IPS-11a (cell line): ENCODE measurements around the gene DNHD1.

Experiments used
- H3K4me3 ChIP-seq: one replicate; pipeline ENCODE4 v1.5.1; 2013; ENCODE audit warnings: low read depth, low read length, control low read depth

The DNHD1 gene, protein sequence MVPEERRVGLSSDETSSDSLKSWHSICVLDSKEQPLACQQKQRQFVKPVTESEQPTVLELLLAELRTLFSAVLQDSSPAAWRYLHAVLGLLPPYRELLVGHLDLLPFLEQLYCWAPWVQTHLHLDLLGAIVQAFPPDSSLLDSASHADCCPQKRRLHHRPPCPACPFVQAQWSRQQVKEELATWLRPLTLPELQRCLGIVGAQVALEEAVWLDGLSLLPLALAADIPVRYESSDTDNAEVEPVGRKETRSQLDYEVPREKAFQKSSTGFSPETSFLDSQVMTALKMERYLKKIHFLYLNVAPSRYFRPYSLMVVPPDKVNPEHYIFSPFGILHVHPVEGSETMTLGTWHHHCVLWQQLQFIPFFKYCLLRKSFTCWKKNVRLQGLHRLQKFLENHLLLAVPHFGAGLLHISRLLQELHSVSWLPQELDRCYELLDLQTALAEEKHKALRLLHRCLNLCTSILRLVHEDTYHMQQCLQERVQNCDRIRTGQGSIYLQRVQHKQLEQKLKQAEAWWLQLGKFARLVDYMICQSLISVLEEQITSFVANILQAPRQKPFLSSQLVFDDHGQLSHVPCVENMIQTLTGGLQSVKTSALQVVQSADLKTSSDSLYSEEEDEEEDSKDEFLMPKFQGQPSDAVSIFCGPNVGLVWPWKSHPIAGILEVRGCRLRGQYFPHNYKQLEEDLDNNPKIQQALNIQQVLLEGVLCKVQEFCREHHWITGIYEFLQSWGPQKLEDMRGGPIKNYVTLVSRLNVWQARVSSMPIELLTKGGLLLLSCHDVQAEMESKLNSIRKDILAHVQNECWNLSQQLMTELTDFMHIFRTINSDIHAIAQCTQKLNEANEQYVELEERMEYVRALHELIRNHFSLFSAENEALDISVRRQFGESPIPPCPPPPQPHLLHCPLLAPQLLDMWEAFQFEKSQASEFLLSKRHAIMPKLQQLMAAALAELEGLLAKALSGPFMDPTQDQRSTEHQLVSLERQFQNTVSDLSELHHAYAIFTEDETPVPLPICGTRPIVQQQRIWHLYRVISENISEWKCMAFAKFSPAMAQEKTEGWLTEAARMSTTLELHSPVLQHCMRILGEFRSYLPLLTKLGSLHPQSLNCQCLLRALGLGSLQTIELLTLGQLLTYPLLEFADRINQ (N-terminal part only)

DNA sequence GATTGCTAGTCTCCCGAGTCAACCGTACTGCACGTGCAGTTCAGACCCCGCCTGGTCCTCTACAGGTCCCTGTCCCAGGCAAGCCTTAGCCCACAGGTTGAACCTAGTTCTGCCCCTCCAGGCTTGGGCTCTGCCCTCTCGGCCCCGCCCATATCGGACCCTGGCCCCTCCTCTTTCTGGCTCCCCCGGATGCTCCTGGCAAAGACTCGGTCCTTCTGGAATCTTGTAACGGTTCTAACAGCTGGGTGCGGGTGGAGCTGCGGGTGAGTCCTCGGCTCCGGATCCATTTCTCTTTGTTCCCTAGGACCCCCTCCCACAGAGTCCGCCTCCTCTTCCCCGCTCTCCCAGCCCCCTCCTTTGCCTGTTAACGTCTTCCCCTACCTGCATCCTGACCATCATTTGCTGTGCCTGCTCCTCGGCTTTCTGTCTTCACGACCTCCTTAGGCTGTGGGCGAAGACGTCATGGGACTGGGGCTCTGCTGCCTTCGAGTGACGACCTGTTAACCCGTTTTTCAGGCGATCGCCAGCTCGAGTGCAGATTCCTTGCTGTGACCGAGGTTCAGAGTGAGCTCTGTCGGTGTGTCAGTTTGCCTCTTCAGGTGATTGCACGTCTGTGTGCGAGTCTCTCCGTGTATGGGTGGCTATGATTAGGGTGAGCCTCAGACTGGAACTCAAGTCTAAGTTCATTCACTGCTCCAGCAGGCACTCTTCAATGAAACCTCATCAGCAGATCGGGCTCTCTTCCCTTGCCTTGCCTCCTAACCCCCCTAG lies at the start of gene DNHD1:
TSS of gene DNHD1 (plus strand) at position 212 of the 771 bp plus-strand sequence. CDS start 936 bp downstream, outside the sequence.
- H3K4me3 ChIP-seq = no peak within 1 kb of the TSS

DNA sequence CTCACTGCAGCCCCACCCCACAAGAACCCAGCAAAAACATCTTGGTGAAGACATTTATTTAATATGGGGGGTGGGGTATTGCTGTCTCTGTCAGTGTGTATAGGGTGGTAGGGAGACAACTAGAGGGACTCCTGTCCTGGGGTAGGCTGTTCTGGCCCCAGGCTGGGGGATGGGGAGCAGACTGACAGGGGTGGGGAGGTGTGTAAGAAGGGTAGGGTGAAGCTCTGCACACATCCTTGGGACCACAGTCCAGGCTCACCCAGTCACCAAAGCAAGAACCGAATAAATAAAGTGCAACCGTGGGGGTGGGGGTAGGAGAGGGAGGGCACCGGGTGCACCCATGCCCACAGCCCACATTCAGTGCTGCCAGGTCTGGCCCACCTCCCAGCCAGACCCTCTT lies 48.5 kb upstream of the DNHD1 start:
- H3K4me3 ChIP-seq = no peak overlapping the region

DNA sequence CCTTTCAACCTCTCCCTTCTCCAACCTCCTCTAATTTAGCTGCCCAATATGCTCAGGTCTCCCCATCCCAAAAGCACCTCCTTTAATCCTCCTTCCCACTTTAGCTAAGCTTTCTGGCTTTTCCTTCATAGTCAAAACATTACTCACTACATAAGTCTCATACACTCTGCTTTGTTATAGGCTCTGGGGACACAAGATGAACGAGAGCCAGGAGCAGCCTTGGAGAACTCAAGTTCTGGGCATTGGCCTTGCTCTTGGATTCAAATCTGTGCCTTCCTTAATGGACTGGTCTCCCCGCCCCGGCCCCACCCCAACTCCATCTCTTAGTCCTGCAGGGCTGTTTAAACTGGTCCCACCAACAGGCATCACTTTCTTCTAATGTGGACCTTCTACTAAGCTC lies 44.9 kb upstream of the DNHD1 start:
- H3K4me3 ChIP-seq = no peak overlapping the region

DNA sequence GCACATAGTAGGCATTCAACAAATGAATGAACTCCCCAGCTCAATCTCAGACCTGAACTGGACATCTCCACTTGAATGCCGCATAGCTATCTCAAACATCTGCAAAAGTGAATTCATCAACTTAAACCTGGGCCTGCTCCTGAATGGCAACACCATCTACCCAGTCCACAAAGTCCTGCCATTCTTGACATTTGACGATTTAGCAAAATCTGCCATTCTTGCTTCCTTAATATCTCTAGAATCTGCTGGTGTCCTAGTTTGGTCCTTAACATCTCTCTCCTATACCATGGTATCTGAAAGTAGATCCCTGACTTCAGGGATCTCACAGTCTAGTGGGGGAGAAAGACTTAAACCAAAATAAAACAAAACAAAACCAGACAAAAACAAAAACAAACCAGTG lies 43.9 kb upstream of the DNHD1 start:
- no peak overlapping the region for H3K4me3 ChIP-seq

DNA sequence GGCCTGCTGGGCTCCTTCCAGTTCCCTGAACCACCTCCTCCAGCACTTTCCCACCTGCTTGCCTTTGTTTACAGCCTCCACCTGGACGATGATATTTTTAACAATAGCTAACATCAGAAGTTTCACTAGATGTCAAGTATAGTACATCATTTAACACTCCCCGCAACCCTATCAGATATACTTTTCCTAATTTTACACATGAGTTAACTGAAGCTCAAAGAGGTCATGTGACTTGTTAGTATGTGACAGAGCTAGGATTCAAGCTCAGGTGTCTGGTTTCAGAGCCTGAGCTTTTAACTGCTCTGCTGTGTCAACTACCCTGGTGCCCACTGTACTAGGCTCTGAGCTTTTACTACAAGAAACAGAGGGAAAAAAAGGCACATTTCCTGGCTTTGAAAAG lies 42.0 kb upstream of the DNHD1 start:
- no peak overlapping the region for H3K4me3 ChIP-seq

DNA sequence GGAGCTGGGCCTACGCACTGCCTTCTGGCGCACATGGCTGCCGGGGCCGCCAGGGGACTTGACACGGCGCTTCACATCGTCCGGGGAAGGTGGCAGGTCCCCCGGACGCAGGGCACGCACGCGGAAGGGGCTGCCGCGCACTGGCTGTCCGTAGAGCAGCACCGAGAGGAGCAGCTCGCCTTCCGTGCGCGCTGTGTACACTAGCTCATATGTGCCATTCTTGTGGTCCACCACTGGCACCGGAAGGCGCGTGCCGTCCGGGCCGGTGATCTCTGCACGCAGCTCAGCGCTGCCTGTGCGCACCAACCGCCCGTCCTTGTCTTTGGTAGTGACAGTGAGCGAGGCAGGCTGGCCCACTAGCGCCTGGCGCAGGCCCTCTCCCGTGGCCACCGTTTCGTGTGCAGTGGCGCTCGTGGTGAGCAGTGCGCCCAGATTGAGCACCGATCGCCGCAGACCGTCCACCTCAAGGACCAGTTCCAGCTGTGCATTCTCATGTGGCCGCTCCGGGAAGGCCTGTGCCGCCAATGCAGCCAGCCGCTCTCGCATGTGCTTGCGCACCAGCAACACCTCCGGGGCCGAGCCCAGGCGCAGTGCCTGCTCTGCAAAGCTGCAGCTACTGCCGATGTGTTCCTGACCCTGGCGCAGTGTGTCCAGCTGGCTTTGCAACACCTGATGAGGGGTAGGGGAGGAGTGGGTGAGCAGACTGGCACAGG lies 40.6 kb upstream of the DNHD1 start:
- no peak overlapping the region for H3K4me3 ChIP-seq

DNA sequence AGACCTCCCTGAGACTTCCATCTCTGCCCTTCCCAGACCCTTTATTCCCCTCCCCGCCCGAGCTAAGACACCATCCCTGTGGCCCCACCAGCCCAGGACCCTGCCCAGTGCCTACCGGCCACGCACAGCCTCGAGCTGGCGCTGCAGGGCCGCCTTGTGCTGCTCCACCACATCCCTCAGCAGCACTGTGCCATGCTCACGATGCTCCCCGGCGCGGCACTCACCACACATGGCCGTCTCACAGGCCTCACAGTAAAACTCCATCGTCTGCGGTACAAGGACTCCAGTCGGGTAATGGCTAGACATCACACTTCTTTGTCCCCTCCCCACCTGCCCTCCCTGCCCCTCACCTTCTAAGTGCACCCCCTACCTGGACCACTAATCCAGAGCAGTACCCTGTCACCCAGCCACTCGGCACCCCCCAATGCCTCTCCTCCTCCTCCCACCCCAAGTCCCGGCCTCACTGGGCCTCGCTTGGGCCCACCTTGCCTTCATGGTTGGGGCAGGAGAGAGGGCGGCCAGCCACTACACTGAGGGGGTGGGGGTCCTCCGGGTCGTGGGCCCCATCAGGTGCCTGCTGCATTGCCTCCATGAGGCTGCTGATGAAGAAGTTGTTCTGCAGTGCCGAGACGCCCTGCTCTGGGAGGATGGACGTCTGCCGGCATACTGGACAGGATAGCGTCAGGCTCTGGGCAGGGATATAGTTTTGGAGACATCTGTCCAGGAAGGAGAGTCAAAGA lies 39.3 kb upstream of the DNHD1 start:
- no peak overlapping the region for H3K4me3 ChIP-seq

DNA sequence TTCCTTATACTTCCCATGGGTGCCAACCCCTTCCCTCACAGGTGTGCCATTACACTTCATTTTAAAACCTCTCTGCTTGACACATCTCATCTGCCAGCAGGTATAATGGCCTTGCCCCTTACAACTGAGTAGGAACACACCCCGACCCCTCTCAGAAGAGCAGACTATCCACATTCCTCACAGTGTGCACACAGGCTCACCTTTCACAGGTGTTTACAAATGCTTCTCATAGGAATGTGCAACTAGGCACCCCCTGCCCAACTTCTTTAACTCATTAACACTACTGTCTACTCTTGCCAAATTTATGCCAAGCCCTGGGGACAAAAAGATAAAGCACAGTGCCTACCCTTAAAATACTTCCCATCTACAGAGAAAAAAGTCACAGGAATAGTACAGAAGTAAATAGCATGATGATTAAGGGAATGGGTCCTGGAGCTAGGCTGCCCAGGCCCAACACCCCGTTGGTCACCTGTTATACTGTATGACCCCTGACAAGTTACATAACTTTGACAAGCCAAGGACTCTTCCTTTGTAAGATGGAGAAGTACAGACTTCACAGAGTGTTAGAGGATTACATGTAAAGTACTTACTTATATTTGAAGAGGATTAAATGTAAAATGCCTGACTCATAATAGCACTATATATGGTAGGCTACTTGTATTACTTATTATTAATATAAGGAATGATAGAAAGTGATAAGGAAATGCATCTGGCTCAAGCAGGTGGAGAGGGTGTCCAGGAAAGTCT lies 38.6 kb upstream of the DNHD1 start:
- H3K4me3 ChIP-seq = no peak overlapping the region

DNA sequence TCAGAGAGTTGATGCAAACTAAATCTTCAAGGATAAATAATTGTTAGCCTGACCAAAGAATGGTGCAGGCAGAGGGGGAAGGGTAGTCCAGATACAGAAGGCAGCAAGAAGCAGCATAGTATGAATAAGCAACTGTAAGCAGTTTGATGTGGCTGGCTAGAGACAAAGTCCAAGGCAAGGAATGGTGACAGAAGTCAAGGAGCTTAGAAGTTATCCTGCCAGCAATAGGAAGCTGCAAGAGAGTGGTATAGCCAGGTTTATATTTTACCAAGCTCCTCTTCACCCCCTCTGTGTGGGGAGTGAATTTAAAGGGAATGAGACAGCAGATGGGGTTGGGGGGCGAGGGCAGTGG lies 38.0 kb upstream of the DNHD1 start:
- H3K4me3 ChIP-seq = no peak overlapping the region

DNA sequence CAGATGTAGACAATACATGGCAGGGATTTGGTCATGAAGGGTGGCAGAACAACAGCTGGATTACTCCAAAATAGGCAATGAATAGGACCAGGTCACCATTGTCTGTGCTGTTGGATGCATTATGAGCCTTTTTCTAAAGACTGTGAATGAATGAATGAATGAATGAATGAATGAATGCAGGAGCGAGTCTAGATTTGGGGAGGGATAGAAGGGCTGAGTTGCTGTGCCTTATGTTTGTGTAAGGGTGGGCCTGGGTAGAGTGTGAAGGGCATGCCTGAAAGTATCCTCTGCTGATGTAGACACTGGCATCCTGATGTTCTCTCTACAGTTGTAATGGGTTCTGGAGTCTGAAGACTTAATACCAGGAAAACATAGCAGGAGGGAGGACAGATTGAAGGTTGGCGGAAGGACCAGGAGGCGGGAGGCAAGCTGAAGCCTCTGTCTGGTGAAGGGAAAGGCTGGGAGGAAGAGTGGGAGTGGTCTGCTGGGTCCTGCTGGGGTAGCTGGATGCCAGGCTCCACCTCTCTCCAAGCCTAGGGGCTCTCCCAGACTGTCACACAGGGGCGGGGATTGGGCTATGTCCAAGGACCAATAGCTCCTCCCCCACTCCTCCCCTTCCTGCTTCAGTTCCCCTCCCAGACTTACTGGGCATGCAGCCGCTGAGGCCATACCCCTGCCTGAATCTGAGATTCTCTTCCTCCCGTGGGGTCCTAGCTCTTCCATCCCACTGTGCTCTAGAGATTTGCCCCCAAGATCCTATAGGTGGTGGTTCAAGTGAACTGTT lies 28.2 kb upstream of the DNHD1 start:
- H3K4me3 ChIP-seq = no peak overlapping the region

DNA sequence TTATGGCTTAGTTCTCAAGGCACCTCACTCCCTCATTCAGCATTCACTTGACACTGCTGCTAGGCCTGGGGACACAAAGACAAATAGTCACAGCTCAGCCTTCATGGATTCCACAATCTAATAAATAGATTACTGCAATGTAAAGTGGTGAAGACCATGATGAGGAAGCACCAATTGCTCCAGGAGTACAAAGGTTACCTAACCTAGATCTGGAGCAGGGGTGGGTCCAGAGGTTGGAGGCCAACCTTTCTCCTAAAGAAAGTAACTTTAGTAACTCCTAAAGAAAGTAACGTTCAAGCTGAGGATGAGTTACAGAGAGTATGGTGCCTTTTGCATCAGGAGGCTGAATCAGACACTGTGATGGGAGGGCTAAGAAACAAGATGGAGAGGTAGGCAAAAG lies 27.5 kb upstream of the DNHD1 start:
- H3K4me3 ChIP-seq = no peak overlapping the region

DNA sequence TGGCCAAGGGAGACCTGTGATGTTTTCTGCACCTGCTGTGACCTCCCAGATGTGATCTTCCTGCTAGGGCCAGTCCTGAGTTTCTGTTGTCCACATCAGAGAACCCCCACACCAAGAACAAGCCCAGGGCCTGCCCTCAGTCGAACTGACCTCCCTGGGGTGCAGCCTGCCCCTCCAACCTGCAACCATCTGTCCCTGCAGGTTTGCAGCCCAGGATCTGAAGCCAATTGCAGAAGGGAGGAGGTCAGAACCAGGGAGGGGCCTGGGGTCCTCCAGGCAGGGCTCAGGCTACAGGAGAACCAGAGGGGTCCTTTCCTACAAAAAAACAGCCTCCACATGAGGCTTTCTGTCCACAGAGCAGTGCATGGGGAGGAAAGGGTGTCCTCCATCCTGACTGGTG lies 24.1 kb upstream of the DNHD1 start:
- peak overlapping the region; percentile 70 for H3K4me3 ChIP-seq

DNA sequence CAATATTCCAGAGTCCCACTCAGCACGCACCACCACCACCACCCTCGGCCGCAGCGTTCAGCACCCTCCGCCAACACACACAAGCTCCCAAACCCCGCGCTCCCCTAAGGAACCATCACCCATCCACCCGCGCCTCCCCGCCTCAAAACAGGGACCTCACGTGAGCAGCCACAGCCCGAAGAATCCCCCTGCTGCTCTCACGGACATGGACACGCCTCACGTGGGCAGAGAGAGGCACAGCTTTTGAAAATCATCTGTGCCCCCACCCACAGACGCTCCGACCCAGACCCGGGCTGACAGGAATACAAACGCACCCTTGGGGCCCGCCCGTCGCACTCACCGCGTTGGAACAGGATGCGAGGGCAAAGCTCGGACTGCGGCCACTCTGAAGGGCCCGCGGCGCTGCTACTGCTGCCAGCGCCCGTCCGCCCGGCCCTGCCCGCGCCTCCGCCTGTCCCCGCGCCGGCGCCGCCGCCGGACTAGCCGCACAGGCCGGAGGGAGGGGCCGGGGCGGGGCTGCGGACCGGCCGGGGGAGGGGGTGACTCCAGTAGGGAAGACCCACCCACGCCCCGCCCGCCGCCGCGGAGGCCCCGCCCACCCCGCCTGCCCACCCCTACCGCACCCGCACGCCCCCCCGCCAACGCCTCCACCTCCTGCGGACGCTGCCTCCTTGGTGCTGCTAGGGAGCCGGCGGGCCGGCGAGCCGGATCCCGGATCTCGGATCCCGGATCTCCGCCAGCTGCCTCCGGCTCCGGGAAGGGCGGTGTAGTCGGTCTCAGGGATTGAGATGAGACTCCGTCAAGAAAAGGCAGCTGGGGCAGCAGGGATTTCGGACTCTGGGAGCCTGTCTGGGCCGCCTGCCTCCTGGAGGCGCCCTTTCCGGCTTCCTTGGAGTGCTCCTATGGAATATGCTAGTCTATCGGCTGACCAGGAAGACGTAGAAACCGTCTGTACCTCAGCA lies 23.3 kb upstream of the DNHD1 start, which contains the start of gene TRIM3:
TSS of gene TRIM3 (minus strand) at position 491 of the 962 bp plus-strand sequence. CDS start 8,246 bp downstream, outside the sequence.
- peak within 1 kb of the TSS; percentile 70 for H3K4me3 ChIP-seq

DNA sequence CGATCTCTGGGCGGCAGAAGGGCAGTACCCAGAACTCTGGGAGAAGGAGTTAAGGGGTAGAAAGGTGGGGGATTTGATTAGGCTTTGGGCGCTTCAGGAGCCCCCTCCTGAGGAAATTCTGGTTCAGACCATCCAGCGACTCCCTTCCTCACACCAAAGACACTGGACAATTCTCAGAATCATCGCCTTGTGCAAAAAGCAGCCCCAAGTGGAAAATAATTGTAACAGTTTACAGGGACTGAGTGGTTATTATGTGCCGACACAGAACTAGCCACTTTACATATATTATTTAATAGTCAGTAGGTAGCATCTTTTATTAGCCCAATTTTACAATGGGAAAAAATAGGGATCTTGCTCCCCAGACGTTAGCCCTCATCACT lies 22.7 kb upstream of the DNHD1 start:
- H3K4me3 ChIP-seq = peak overlapping the region; percentile 38

DNA sequence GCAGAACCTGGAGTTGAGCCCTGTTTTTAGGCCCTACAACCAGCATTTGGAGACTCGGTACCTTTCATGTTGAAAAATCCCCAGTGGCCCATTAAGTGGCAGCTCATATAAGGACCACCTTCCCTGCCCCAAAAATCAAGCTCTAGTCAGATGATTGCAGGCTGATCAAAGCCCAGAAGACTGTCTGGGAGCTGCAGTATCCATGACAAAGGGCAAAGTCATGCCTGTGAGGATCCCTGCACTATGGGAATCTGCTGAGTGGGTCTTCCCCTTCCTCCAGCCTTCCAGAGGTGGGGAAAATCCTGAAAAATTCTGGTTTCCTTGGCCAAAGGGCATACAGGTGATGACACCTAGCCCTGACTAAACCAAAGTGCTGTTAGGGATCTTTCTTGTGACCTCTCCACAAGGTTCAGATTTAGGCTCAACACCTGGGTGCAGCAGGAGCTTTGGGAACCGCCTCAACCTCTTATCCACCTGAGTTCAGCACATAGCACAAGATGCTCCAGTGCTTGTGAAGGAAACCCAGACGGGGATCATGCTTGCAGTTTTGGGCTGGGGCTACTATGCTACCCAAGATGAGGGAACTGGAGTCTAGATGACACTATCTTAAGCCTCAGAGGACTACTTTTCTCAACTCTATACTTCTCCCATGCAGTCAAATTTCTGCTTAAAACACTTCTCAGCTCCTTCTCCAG lies 22.1 kb upstream of the DNHD1 start:
- no peak overlapping the region for H3K4me3 ChIP-seq

DNA sequence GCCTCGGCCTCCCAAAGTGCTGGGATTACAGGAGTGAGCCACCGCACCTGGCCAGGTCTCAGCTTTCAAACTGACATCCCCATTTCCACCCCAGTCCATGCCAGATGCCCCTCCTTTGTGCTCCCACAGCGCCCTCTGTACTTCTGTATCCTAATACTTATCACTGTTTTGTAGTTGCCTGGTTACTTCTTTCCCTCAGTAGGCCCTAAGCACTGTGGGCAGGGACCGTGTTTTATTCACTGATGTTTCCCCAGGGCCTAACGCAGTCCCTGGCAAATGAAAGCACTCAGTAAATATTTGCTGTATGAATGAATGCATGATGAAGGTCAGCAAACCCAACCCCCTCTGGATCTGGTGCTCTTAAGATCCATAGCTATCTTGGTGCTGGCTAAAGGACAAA lies 21.1 kb upstream of the DNHD1 start:
- no peak overlapping the region for H3K4me3 ChIP-seq
